ENCODE data around the gene CHCHD2.

DNA sequence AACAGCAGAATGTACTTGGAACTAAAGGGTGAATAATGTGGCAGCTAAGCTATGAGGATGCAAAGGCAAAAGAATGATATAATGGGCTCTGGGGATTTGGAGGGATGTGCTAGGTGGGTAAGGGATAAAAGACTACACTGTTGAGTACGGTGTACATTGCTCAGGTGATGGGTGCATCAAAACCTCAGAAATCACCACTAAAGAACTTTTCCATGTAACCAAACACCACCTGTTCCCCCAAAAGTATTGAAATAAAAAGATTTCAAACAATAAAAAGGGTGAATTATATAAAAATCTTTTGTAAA, 1.6 kb upstream of the CHCHD2 start:
- TF ChIP-seq CTCF (IDR thresholded peaks at IDR 0.05) (no peak), POLR2A (IDR thresholded peaks at IDR 0.05) (no peak), EP300 (IDR thresholded peaks at IDR 0.05) (no peak)

All from tibial nerve (tissue), 4 donors.